NCI-H1694 (cell line): Measurements from ENCODE around the gene GAB2.

Experiments
- DNase-seq: peaks from one replicate; lab custom pipeline; 2025; lab: John Stamatoyannopoulos, UW

GAB2 gene

GRCh38 chr11:78400116-78400515 lies 17.5 kb downstream of the GAB2 start:
- no peak for DNase-seq

DNA sequence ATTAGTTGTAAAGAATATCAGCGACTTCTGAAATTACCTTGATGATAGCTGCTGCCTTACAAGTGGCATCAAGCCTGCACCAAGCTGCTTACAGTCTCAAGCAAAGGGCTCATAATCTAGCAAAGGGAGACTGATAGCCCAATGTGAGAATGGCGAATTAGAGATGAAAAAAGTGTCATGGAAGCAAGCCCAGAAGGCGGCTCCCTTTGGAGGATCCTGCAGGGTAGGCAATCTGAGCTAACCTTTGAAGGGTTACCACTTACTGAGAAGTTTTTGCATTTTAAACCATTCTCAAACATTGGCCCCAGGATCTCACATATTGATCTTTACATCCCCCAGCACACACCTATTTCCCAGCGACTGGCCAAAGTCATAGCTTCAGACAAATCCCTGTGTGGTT lies 18.5 kb downstream of the GAB2 start:
- DNase-seq, result no peak

DNA sequence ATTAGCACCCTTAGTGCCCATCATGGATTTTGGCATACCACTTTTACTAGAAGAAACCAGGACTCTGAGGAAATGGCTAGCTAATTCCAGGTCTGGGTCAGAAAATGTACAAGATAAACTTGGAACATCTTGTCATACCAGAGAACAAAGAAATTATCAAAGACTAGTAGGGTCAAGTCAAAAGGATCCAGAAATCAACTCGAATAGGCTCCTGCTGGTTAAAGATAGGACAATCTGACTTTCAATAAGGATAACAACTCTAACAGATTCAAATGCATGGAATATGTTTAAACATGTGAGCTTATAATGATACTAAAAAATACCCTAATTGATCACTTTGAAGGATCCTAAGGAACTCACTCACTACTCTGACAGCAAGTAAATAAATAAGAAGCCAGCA lies 18.9 kb downstream of the GAB2 start:
- no peak for DNase-seq

GRCh38 chr11:78397398-78397797 lies 20.2 kb downstream of the GAB2 start:
- no peak for DNase-seq

DNA sequence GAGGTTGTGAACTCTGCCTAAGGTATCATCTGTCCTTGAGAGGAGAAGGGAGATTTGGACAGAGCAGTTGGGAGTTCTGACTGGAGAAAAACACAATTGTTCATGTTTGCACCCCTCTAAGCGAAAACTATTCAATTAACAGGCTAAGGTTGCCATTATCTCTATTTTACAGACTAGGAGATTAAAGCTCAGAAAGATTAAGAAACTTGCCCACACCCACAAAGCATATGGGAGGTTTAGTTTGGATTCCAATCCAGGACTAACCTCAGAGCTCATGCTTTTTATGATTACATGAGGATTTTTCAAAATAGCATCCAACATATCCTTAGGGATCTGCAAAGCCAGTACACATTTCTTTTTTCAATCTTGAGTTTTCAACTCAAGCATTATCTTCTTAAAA lies 22.0 kb downstream of the GAB2 start:
- DNase-seq, result no peak

GRCh38 chr11:78392854-78393253 lies 24.8 kb downstream of the GAB2 start:
- no peak for DNase-seq

- no peak for DNase-seq
These were observed 26.2 kb downstream of the GAB2 start for GRCh38 chr11:78391424-78391823.

DNA sequence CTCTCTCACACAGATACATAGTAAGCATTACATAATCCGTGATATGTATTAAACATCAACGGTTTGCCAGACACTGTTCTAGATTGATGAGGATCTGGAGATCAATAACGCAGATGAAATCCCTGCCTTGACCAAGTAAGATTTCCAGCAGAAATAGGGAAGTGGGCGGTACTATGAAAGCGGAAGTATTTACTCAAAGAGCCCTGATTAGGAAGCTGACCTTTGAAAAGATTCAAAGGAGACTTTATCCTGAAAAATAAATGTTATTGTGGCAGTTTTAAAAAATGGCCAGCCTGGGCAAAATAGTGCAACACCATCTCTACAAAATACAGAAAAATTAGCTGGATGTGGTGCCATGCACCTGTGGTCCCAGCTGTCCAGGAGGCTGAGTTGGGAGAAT lies 26.8 kb downstream of the GAB2 start:
- no peak for DNase-seq

GRCh38 chr11:78386215-78386941 lies 31.2 kb downstream of the GAB2 start:
- DNase-seq, result no peak

- no peak for DNase-seq
These were observed 32.4 kb downstream of the GAB2 start for GRCh38 chr11:78385205-78385604.

- DNase-seq, result no peak
These were observed 33.4 kb downstream of the GAB2 start for GRCh38 chr11:78384231-78384630.

GRCh38 chr11:78381865-78382264 lies 35.8 kb downstream of the GAB2 start:
- no peak for DNase-seq

DNA sequence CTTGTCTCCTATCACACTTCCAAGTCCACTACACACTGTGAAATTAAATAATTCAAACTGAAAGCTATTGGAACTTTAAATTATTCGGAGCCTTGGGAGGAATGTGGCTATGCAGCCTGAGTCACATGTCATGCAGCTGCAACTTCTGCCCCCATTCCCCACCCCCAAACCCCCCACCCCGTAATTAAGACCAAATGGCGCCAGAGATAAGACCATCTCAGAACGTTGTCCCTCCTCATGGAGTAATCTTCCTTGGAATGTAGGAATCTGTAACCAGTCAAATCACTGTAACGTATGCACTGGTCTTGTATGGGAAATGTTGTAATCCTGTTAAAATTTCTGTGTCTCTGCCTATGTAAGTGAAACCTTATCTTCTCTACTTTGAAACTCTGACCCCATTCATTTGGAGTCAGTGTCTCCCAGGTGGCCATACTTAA lies 37.0 kb downstream of the GAB2 start:
- DNase-seq, result no peak

GRCh38 chr11:78379039-78379670 lies 38.5 kb downstream of the GAB2 start:
- no peak for DNase-seq

DNA sequence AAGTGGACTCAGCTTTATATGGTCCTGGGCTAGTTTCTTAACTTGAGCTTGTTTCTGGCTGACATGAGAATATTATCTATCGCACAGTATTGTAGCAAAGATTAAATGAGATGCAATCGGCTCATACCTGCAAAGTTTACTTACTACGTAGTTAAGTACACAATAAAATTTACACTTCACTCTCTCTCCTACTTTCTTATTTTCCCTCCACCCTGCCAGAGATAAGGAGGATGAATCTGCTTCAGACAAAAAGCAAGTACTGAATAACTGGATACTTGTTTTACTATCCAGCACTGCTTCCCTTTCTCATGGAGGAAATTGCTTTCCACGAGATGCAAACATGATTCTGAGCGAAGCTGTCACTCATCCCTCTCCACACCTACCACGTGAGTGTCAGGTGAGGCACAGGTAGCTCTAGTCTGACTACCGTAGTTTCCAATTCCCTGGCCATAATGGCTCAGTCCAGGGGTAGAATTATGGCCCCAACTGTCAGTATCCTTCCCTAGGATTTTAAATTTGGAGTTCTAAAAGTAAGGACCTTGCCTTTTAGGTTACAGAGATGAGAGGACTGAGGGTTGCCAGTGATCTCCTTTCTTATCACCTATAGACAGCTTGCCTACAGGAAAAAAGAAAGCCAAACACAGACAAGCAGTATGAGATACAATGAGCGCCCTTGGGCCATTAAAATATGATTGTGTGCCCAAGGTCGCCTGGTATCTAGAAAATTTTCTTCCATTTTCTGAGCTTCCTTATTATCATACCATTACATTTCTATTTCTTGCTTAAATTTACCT lies 39.8 kb downstream of the GAB2 start:
- no peak for DNase-seq

DNA sequence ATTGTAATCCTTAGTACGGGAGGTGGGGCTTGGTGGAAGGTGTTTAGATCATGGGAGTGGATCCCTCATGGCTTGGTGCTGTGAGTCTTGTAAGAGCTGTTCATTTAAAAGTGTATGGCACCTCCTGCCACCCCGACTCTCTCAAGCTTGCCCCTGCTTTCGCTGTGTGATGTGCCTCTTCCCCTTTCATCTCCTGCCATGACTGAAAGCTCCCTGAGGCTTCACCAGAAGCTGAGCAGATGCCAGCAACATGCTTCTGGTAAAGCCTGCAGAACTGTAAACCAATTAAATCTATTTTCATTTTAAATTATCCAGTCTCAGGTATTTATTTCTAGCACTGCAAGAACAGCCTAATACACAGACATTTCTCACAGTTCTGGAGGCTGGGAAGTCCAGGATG lies 40.8 kb downstream of the GAB2 start:
- no peak for DNase-seq

DNA sequence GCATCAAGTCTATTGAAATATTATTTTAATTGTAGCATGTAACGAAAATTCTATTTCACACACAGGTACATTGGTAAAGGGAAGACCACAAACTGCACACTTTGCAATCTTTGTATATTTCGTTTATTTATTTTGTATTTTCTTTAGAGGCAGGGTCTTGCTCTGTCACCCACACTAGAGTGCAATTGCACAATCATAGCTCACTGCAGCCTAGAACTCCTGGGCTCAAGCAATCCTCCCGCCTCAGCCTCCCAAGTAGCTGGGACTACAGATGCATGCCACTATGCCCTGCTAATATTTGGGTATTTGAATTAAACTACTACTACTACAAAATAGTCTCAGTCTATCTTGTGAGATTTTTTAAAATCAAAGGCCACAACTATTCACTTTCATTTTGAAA lies 42.7 kb downstream of the GAB2 start:
- no peak for DNase-seq

DNA sequence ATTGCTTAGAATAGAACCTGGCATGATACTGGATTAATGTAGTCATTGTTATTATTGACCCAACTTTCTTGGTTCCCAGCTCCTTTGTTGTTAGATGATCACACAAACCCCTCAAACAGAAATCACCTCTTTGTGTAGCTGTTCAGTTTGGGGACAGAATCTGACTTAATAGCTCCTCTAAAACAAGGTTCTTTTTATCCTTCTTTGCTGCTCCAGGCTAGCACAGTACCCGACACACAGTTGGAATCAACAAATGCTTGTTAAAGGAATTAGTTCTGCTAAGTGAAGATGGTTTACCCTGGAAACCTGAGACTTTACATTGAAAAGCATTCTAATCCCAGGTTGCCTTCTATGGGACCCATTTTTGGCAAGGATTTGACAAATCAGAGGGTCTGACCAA lies 43.9 kb downstream of the GAB2 start:
- no peak for DNase-seq

DNA sequence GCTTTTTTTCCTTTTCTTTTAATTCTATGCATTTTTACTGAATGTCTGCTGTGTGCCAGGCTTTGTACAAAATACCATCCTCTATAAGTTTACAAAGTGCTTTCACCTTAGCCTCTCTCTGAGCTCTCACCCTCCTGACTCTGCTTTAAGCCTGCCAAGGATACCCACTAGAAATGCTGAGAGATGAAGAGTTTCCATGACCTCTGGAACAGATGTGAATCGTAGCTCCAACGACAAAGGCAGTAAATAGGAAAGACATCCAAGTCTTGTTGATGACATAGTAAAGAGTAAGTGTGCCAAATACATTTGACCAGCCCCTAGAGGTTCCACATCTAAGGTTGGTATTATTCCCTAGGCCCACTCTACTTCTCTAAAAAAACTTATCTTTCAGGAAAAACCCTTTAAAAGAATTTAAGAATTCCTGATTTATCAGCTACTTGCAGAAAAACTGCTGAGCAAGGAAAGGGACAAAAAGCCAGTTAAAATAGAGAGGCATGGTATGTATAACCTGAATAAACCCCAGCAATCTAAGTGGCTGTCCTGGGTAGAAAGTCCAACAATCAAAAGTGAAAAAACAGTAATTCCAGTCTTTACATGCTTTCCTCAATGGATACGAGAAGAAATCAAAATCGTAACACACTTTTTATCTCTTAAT lies 45.4 kb downstream of the GAB2 start:
- DNase-seq, result no peak

DNA sequence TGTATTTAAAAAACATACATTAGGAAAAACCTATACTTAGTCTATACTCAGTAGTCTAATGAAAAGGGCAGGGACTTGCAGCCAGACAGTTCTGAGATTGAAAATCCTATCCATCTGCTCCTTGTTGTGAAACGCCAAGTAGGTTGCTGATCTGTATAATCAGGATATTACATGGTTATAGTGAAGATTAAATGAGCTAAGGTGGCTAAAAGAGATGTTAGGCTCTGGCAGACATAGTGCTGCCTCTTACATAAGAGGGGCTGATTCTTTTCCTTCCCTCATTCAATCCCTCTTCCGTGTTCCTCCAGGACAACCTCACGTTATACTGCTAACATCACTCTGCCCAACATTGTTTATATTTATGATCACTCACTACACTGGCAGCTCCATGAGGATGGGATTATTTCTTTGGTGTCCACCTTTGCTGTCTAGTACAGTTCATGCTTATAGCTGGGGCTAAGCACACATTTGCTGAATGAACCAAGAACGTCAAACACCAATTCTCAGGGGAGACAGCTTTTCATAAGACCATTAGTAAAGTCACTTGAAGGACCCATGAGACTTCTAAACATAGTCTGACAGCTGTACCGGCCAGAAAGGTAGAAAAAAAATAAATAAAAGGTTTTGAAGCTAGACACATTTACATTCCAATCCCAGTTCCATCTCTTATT lies 46.3 kb downstream of the GAB2 start:
- no peak for DNase-seq

GRCh38 chr11:78370406-78371172 lies 47.0 kb downstream of the GAB2 start:
- no peak for DNase-seq
